SK-N-SH (cell line): ENCODE measurements around the gene SMYD3. TPM values are rescaled to one million over a fixed set of nuclear protein-coding genes. Genes with fewer than 3 reads are reported as not detected.

ENCODE experiments used
- CTCF ChIA-PET: fragments of 300-600, 350-600 bp; formaldehyde crosslinking; extraction: SDS; loops from one replicate; lab custom pipeline; 2021; lab: Yijun Ruan, JAX
- POLR2A ChIA-PET: fragments of 350-600 bp; sonication (Branson Sonifier 250); formaldehyde crosslinking; extraction: SDS; loops from one replicate; lab custom pipeline; 2020; ENCODE audit warnings: antibody characterized with exemption, inconsistent platforms; lab: Yijun Ruan, JAX
- DNase-seq: peaks from one replicate; pipeline ENCODE4 v3.0.0; 2012
- H2AFZ ChIP-seq: fragments of 200-600 bp; sonication (generic); 2 replicates; pipeline ENCODE4 v1.8.1; 2016; ENCODE audit warnings: antibody characterized with exemption, mild to moderate bottlenecking, low read depth
- H3F3A ChIP-seq: fragments of 200-600 bp; sonication (generic); replicated peaks from 2 replicates; pipeline ENCODE3; 2016; ENCODE audit warnings: antibody characterized with exemption, mild to moderate bottlenecking; ENCODE audit not compliant: insufficient read depth
- H3K27ac ChIP-seq, 2 experiments: fragments of 200-500 bp in 1 of 2; fragments of 200-600 bp in 1 of 2; sonication (Bioruptor generic) in 1 of 2; sonication (generic), shearing (Covaris generic) in 1 of 2; 2 replicates each; pipeline versions ENCODE4 v1.5.1 to v1.6.1; 2014 to 2016; ENCODE audit warnings: low read depth in 2 of 2, inconsistent platforms in 1 of 2, low read length in 1 of 2, mild to moderate bottlenecking in 1 of 2, mixed read lengths in 1 of 2
- H3K27me3 ChIP-seq: fragments of 200-600 bp; sonication (generic), shearing (Covaris generic); 2 replicates; pipeline ENCODE4 v1.6.1; 2016; ENCODE audit warnings: mixed run types; ENCODE audit not compliant: insufficient read depth
- H3K36me3 ChIP-seq, 2 experiments: fragments of 200-500 bp in 1 of 2; fragments of 200-600 bp in 1 of 2; sonication (Bioruptor generic) in 1 of 2; sonication (generic) in 1 of 2; replicated peaks in 1 of 2; 2 replicates each; pipeline versions ENCODE3 to v1.5.1; 2014 to 2016; ENCODE audit warnings: low read length in 1 of 2, mild to moderate bottlenecking in 1 of 2; ENCODE audit not compliant: insufficient read depth in 2 of 2, control insufficient read depth in 1 of 2
- H3K4me1 ChIP-seq, 2 experiments: fragments of 200-500 bp in 1 of 2; fragments of 200-600 bp in 1 of 2; sonication (Bioruptor generic) in 1 of 2; sonication (generic), shearing (Covaris generic) in 1 of 2; 2 replicates each; pipeline versions ENCODE4 v1.5.1 to v1.6.1; 2014 to 2016; ENCODE audit warnings: low read depth in 1 of 2, low read length in 1 of 2, mixed run types in 1 of 2; ENCODE audit not compliant: insufficient read depth in 2 of 2, control insufficient read depth in 1 of 2
- H3K4me2 ChIP-seq: fragments of 200-600 bp; sonication (generic), shearing (Covaris generic); 2 replicates; pipeline ENCODE4 v1.6.1; 2017; ENCODE audit warnings: mixed run types
- H3K4me3 ChIP-seq, 2 experiments: fragments of 200-500 bp in 1 of 2; fragments of 200-600 bp in 1 of 2; sonication (Bioruptor generic) in 1 of 2; sonication (generic), shearing (Covaris generic) in 1 of 2; 2 replicates each; pipeline versions ENCODE4 v1.5.1 to v1.8.1; 2014 to 2016; ENCODE audit warnings: low read depth in 2 of 2, inconsistent platforms in 1 of 2, low read length in 1 of 2, mild to moderate bottlenecking in 1 of 2, mixed read lengths in 1 of 2, moderate library complexity in 1 of 2
- H3K79me2 ChIP-seq: fragments of 200-600 bp; sonication (generic); 2 replicates; pipeline ENCODE4 v1.8.1; 2017; ENCODE audit warnings: mild to moderate bottlenecking; ENCODE audit not compliant: insufficient read depth
- H3K9ac ChIP-seq: fragments of 200-600 bp; sonication (generic); 2 replicates; pipeline ENCODE4 v1.6.1; 2017; ENCODE audit warnings: mixed run types
- H3K9me2 ChIP-seq: fragments of 200-600 bp; sonication (generic); 2 replicates; pipeline ENCODE4 v1.6.1; 2017; ENCODE audit warnings: mixed run types
- H3K9me3 ChIP-seq: fragments of 200-600 bp; sonication (generic); 2 replicates; pipeline ENCODE4 v1.6.1; 2017; ENCODE audit warnings: mixed run types, mild to moderate bottlenecking, moderate library complexity
- H4K20me1 ChIP-seq: fragments of 200-600 bp; sonication (generic); 2 replicates; pipeline ENCODE4 v1.6.1; 2017; ENCODE audit warnings: mild to moderate bottlenecking, mixed run types; ENCODE audit not compliant: insufficient read depth
- ELF1 ChIP-seq: IDR thresholded peaks from 2 replicates; pipeline ENCODE4 v1.4.0; 2012
- EZH2phosphoT487 ChIP-seq: fragments of 200-600 bp; sonication (generic); IDR thresholded peaks from 2 replicates; pipeline ENCODE4 v1.6.1; 2017; ENCODE audit warnings: low read depth, mixed run types, mild to moderate bottlenecking, antibody characterized with exemption, moderate library complexity, borderline replicate concordance
- FOXJ3 ChIP-seq: sonication (generic); formaldehyde crosslinking; IDR thresholded peaks from 2 replicates; pipeline ENCODE4 v1.5.1; 2020; ENCODE audit warnings: mild to moderate bottlenecking, missing genetic modification reagents
- GATA2 ChIP-seq: sonication (generic); formaldehyde crosslinking; IDR thresholded peaks from 2 replicates; pipeline ENCODE4 v1.5.0; 2020; ENCODE audit warnings: mild to moderate bottlenecking, missing genetic modification reagents
- JUND ChIP-seq: IDR thresholded peaks from 2 replicates; pipeline ENCODE4 v1.4.0; 2012
- MEF2A ChIP-seq: IDR thresholded peaks from 2 replicates; pipeline ENCODE4 v1.4.0; 2012; ENCODE audit warnings: low read depth, borderline replicate concordance
- PBX3 ChIP-seq: IDR thresholded peaks from 2 replicates; pipeline ENCODE4; 2012
- RCOR1 ChIP-seq: fragments of 150-350 bp; IDR thresholded peaks from 2 replicates; pipeline ENCODE4 v1.6.1; 2017; ENCODE audit warnings: antibody characterized with exemption, low read length
- RFX5 ChIP-seq: IDR thresholded peaks from 2 replicates; pipeline ENCODE4 v1.6.1; 2012; ENCODE audit warnings: mild to moderate bottlenecking, improper control_type of control experiment, low read length
- SIN3A ChIP-seq: IDR thresholded peaks from 2 replicates; pipeline ENCODE4 v1.6.1; 2012; ENCODE audit warnings: low read depth, mild to moderate bottlenecking, low read length, moderate library complexity, borderline replicate concordance
- SMC3 ChIP-seq: IDR thresholded peaks from 2 replicates; pipeline ENCODE4 v1.6.1; 2012; ENCODE audit warnings: low read depth, low read length, improper control_type of control experiment
- TAF1 ChIP-seq: IDR thresholded peaks from 2 replicates; pipeline ENCODE4 v1.6.1; 2012; ENCODE audit warnings: low read depth, mild to moderate bottlenecking, low read length, moderate library complexity, borderline replicate concordance
- TCF12 ChIP-seq: IDR thresholded peaks from 2 replicates; pipeline ENCODE4 v1.4.0; 2012
- USF1 ChIP-seq: IDR thresholded peaks from 2 replicates; pipeline ENCODE4 v1.4.0; 2012; ENCODE audit warnings: low read depth, borderline replicate concordance
- YY1 ChIP-seq: IDR thresholded peaks from 2 replicates; pipeline ENCODE4 v1.4.0; 2012; ENCODE audit warnings: low read depth, mild to moderate bottlenecking
- ZBTB33 ChIP-seq: IDR thresholded peaks from 2 replicates; pipeline ENCODE4 v1.4.0; 2012; ENCODE audit warnings: low read depth, borderline replicate concordance
- WGBS: methylation state at CpG from one replicate; pipeline ENCODE4 v1.1.6; 2017; ENCODE audit warnings: low lambda C conversion rate; 5-methylcytosine and 5-hydroxymethylcytosine counted together
- polyA plus RNA-seq, 3 experiments: library from polyadenylated mRNA; depleted of rRNA; stranded (reverse); fragments of >200 nt; gene quantifications; 2 replicates each; pipeline ENCODE4 v1.2.3, GENCODE V29; 2012

Gene SMYD3
- polyA plus RNA-seq, 1 of the 3 experiments (the other 2 are of a cell fraction), result 31.4 TPM

GRCh38 chr1:245952383-245953026 is 554.6 kb downstream of the SMYD3 start:
- no peak for DNase-seq
- ChIA-PET POLR2A (no interaction called here), CTCF (interaction anchor here (0.9 kb wide), 1 partner anchor 144 kb away, joined by 3 read pairs; no protein-coding TSS in a partner anchor)
- Histone ChIP-seq H3K4me2 (no peak overlapping the region), H3K9me2 (no peaks in the 10 kb centered on the region), H3K79me2 (no peaks in the 10 kb centered on the region), H3K27ac (no peak overlapping the region), H3K4me3 (no peak overlapping the region), H3F3A (no peaks in the 10 kb centered on the region), H3K9ac (no peak overlapping the region), H3K36me3 (no peaks in the 10 kb centered on the region), H3K9me3 (no peaks in the 10 kb centered on the region), H2AFZ (no peak overlapping the region), H4K20me1 (no peaks in the 10 kb centered on the region), H3K4me1 (peaks cover 6 to 10% of the 10 kb centered on the region in 2 experiments; a peak in 3 of 4 replicates), H3K27me3 (no peaks in the 10 kb centered on the region)
- WGBS, result 95% methylated on average over 7 of the region's 7 CpGs
- TF ChIP-seq TAF1, result no peak
- no peak for TF ChIP-seq USF1
- TF ChIP-seq ZBTB33, result no peak
- no peak for TF ChIP-seq GATA2 (CRISPR knock-in tag)
- TF ChIP-seq SIN3A, result no peak
- no peak for TF ChIP-seq PBX3
- TF ChIP-seq FOXJ3 (CRISPR knock-in tag), result no peak
- no peak for TF ChIP-seq MEF2A
- no peak for TF ChIP-seq JUND
- TF ChIP-seq TCF12, result no peak
- no peak for TF ChIP-seq EZH2phosphoT487
- TF ChIP-seq RFX5, result no peak
- TF ChIP-seq SMC3, result no peak
- no peak for TF ChIP-seq YY1
- no peak for TF ChIP-seq RCOR1
- TF ChIP-seq ELF1, result no peak
